K562 (cell line): Measurements from ENCODE around the gene CCDC117. TPM values are rescaled to one million over a fixed set of nuclear protein-coding genes. Genes with fewer than 3 reads are reported as not detected.
A peak's percentile ranks its signal among the peaks of the same experiment; 100 is the strongest.

ENCODE experiments used
- ARID1B ChIP-seq: fragments of 450-650 bp; IDR thresholded peaks from 2 replicates; pipeline ENCODE4 v1.6.1; 2016; ENCODE audit warnings: antibody characterized with exemption, mild to moderate bottlenecking, inconsistent platforms
- ASH1L ChIP-seq: fragments of 450-650 bp; IDR thresholded peaks from 2 replicates; pipeline ENCODE4 v1.6.1; 2018; ENCODE audit warnings: borderline replicate concordance, mild to moderate bottlenecking, low read depth; ENCODE audit not compliant: partially characterized antibody
- CHD2 ChIP-seq: IDR thresholded peaks from 2 replicates; pipeline ENCODE4 v1.6.1; 2011; ENCODE audit warnings: low read depth, low read length
- GABPB1 ChIP-seq: sonication (generic); formaldehyde crosslinking; IDR thresholded peaks from 2 replicates; pipeline ENCODE4 v1.8.0; 2022; ENCODE audit warnings: mild to moderate bottlenecking, missing genetic modification reagents
- GATAD2B ChIP-seq: fragments of 450-650 bp; IDR thresholded peaks from 2 replicates; pipeline ENCODE4 v1.6.1; 2017; ENCODE audit warnings: mild to moderate bottlenecking, borderline replicate concordance
- GTF2F1 ChIP-seq: IDR thresholded peaks from 2 replicates; pipeline ENCODE4 v1.6.1; 2011; ENCODE audit warnings: low read depth, low read length, improper control_type of control experiment
- NEUROD1 ChIP-seq: fragments of 150-350 bp; IDR thresholded peaks from 2 replicates; pipeline ENCODE4 v1.6.1; 2014; ENCODE audit warnings: borderline replicate concordance, low read length, low read depth; ENCODE audit not compliant: partially characterized antibody
- POLR2B ChIP-seq: fragments of 450-650 bp; IDR thresholded peaks from 2 replicates; pipeline ENCODE4 v1.6.1; 2018; ENCODE audit warnings: low read depth; ENCODE audit not compliant: partially characterized antibody
- POU5F1 ChIP-seq: fragments of 150-350 bp; IDR thresholded peaks from 2 replicates; pipeline ENCODE4 v1.6.1; 2014; ENCODE audit warnings: borderline replicate concordance, low read length, low read depth, mild to moderate bottlenecking; ENCODE audit not compliant: partially characterized antibody
- RB1 ChIP-seq: fragments of 450-650 bp; IDR thresholded peaks from 2 replicates; pipeline ENCODE4 v1.6.1; 2017; ENCODE audit warnings: low read depth, mild to moderate bottlenecking
- RBBP5 ChIP-seq: fragments of 200-600 bp; sonication (generic); IDR thresholded peaks from 2 replicates; pipeline ENCODE4 v1.6.1; 2012; ENCODE audit warnings: borderline replicate concordance, mild to moderate bottlenecking, low read length, control low read depth, inconsistent platforms; ENCODE audit not compliant: insufficient read depth, poor library complexity, severe bottlenecking
- RCOR1 ChIP-seq, 2 experiments: IDR thresholded peaks; 2 replicates each; pipeline ENCODE4 v1.6.1; 2012; ENCODE audit warnings: low read depth in 2 of 2, low read length in 2 of 2, borderline replicate concordance in 1 of 2, improper control_type of control experiment in 1 of 2
- SIN3A ChIP-seq, 2 experiments: fragments of 150-350 bp in 1 of 2; IDR thresholded peaks; 2 replicates each; pipeline ENCODE4 v1.6.1; 2011 to 2016; ENCODE audit warnings: borderline replicate concordance in 2 of 2, low read depth in 2 of 2, low read length in 2 of 2, mild to moderate bottlenecking in 2 of 2, moderate library complexity in 2 of 2; ENCODE audit not compliant: control insufficient read depth in 1 of 2
- TBL1XR1 ChIP-seq, 2 experiments: IDR thresholded peaks; 2 replicates each; pipeline ENCODE4 v1.6.1; 2012; ENCODE audit warnings: improper control_type of control experiment in 2 of 2, low read length in 2 of 2, mild to moderate bottlenecking in 1 of 2
- USF1 ChIP-seq: sonication (generic); formaldehyde crosslinking; IDR thresholded peaks from 2 replicates; pipeline ENCODE4 v1.9.0; 2022; ENCODE audit warnings: mild to moderate bottlenecking, missing genetic modification reagents
- USF2 ChIP-seq: sonication (generic); formaldehyde crosslinking; IDR thresholded peaks from 2 replicates; pipeline ENCODE4 v1.5.0; 2020; ENCODE audit warnings: missing genetic modification reagents
- ZBTB7A ChIP-seq: IDR thresholded peaks from 2 replicates; pipeline ENCODE4 v1.6.1; 2011; ENCODE audit warnings: low read depth, mild to moderate bottlenecking, low read length, moderate library complexity, borderline replicate concordance; ENCODE audit not compliant: control insufficient read depth
- ZC3H11A ChIP-seq: IDR thresholded peaks from 2 replicates; pipeline ENCODE4 v1.6.1; 2012; ENCODE audit warnings: low read depth, low read length, improper control_type of control experiment
- ZNF239 ChIP-seq: fragments of 250-450 bp; sonication (Bioruptor Pico); IDR thresholded peaks from 2 replicates; pipeline ENCODE4 v1.4.0; 2020; ENCODE audit warnings: mild to moderate bottlenecking
- ZNF282 ChIP-seq: sonication (generic); formaldehyde crosslinking; IDR thresholded peaks from 2 replicates; pipeline ENCODE4 v1.8.1; 2023; ENCODE audit warnings: missing genetic modification reagents
- polyA plus RNA-seq, 8 experiments: library from polyadenylated mRNA; depleted of rRNA in 4 of 8; stranded (reverse) in 5 of 8; unstranded in 3 of 8; fragments of >200 nt; fragmentation: Nextera tagmentation in 2 of 8; fragmentation: Illumina TruSeq in 1 of 8; extraction: Ambion mirVana in 2 of 8; extraction: Trizol in 1 of 8; gene quantifications; 2 replicates each; pipeline versions ENCODE4 v1.2.1 to v1.2.3, GENCODE V29; 2011 to 2014; ENCODE audit warnings: inconsistent platforms in 1 of 8, missing spikeins in 1 of 8
- total RNA-seq, 7 experiments: library from RNA; depleted of rRNA in 6 of 7; stranded (reverse); fragments of >200 nt in 6 of 7; fragmentation: Illumina TruSeq in 2 of 7; extraction: Trizol in 2 of 7; gene quantifications; 2 replicates each; pipeline versions ENCODE4 v1.2.1 to v1.2.3, GENCODE V29; 2011 to 2021; ENCODE audit warnings: low replicate concordance in 1 of 7
- TF ChIP-seq, protein P1 (sequence below), 2 experiments: fragments of 450-650 bp; IDR thresholded peaks; 2 replicates each; pipeline ENCODE4 v1.6.1; 2018; ENCODE audit warnings: mild to moderate bottlenecking in 2 of 2, low read depth in 1 of 2; ENCODE audit not compliant: partially characterized antibody in 2 of 2

Gene CCDC117
- total and polyA plus RNA-seq, 9 of the 15 experiments (the other 6 are each of a cell fraction or from before 2014, with no cell fraction given) = 5.7 to 23.3 (median 15.8) TPM

DNA sequence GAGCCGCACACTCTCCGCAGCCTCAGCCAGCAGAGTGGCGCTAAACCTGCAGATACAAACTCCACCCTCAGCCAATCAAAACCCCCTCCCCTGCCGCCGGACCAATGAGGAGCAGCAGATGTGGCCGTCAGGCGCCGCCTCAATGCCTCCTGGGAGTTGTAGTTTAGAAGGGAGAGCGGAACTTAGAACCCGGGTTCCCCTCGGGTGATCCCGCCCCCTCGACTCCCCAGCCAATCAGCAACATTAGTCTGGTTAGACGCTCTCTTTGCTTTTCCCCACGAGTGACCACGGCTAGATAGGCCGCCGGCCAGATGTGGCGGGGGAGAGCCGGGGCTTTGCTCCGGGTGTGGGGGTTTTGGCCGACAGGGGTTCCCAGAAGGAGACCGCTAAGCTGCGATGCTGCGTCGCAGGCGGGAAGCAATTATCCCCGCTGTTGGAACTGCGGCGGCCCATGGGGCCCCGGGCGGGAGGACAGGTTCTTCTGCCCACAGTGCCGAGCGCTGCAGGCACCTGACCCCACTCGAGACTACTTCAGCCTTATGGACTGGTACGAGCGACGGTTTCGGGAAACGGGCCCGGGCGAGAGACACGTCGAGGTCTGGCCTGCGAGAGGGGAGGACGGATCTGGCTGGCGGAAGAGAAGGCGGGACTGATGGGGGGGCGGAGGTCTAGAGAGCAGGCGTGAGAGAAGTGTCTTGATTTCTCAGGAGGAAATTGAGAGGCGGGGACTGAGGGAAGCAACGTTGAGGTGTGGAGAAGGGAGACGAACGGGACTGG lies 30.5 kb upstream of the CCDC117 start, which contains the start of the genes CHEK2 and HSCB (continued):
- TF ChIP-seq, protein P1, sequence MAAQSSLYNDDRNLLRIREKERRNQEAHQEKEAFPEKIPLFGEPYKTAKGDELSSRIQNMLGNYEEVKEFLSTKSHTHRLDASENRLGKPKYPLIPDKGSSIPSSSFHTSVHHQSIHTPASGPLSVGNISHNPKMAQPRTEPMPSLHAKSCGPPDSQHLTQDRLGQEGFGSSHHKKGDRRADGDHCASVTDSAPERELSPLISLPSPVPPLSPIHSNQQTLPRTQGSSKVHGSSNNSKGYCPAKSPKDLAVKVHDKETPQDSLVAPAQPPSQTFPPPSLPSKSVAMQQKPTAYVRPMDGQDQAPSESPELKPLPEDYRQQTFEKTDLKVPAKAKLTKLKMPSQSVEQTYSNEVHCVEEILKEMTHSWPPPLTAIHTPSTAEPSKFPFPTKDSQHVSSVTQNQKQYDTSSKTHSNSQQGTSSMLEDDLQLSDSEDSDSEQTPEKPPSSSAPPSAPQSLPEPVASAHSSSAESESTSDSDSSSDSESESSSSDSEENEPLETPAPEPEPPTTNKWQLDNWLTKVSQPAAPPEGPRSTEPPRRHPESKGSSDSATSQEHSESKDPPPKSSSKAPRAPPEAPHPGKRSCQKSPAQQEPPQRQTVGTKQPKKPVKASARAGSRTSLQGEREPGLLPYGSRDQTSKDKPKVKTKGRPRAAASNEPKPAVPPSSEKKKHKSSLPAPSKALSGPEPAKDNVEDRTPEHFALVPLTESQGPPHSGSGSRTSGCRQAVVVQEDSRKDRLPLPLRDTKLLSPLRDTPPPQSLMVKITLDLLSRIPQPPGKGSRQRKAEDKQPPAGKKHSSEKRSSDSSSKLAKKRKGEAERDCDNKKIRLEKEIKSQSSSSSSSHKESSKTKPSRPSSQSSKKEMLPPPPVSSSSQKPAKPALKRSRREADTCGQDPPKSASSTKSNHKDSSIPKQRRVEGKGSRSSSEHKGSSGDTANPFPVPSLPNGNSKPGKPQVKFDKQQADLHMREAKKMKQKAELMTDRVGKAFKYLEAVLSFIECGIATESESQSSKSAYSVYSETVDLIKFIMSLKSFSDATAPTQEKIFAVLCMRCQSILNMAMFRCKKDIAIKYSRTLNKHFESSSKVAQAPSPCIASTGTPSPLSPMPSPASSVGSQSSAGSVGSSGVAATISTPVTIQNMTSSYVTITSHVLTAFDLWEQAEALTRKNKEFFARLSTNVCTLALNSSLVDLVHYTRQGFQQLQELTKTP (IDR thresholded peaks at IDR 0.05; ENCODE audit: low read depth in 1 of 2, partially characterized antibody in 2 of 2) = peak in 1 of 2 experiments; percentile 86
- no peak for TF ChIP-seq ZNF239 (CRISPR knock-in tag)
- peak; percentile 66; the same call in 1 of the 2 replicates for TF ChIP-seq CHD2
- TF ChIP-seq NEUROD1 = peak; percentile 80
- TF ChIP-seq USF2 (CRISPR knock-in tag) = 0 out of 2 replicates have a peak, but pooled peaks have one; percentile 34
- TF ChIP-seq POU5F1 = peak; percentile 24
- TF ChIP-seq GABPB1 (CRISPR knock-in tag) = peak; percentile 91
- TF ChIP-seq ASH1L = peak; percentile 92
- TF ChIP-seq USF1 = 0 out of 2 replicates have a peak, but pooled peaks have one; percentile 37
- no peak for TF ChIP-seq ZC3H11A
- TF ChIP-seq POLR2B = peak; percentile 63
- TF ChIP-seq ARID1B = peak; percentile 34; the same call in 1 of the 2 replicates
- peak in 1 of 2 experiments; percentile 68; a peak in 1 of 4 replicates for TF ChIP-seq RCOR1 (IDR thresholded peaks at IDR 0.05; ENCODE audit: borderline replicate concordance in 1 of 2, low read depth in 2 of 2, low read length in 2 of 2)
- no peak for TF ChIP-seq GATAD2B
- TF ChIP-seq GTF2F1 = no peak
- TF ChIP-seq ZNF282 = no peak
- TF ChIP-seq SIN3A (IDR thresholded peaks at IDR 0.05; ENCODE audit: borderline replicate concordance in 2 of 2, control insufficient read depth in 1 of 2, low read depth in 2 of 2, low read length in 2 of 2) = peak; percentile 58 to 60; a peak in 2 of 4 replicates
- TF ChIP-seq ZBTB7A = peak; percentile 83; the same call in 1 of the 2 replicates
- TF ChIP-seq TBL1XR1 (IDR thresholded peaks at IDR 0.05; ENCODE audit: low read length in 2 of 2) = peak in 1 of 2 experiments; percentile 70; a peak in 1 of 4 replicates
- peak; percentile 66 for TF ChIP-seq RB1
- TF ChIP-seq RBBP5 = peak; percentile 50
